Activated T-helper 17 cell treated with anti-CD3 and anti-CD28 coated beads, Interleukin-2, amount 50 U/mL, for 72 hours (primary cell): ENCODE results near the gene EXD3. TPM values are rescaled to one million over a fixed set of nuclear protein-coding genes. Genes with fewer than 3 reads are reported as not detected.
A peak's percentile ranks its signal among the peaks of the same experiment; 100 is the strongest.

Experiments
- ATAC-seq: fragments of 150-1000 bp; cut with Tn5 transposase; replicated peaks from 2 replicates; pipeline ENCODE4 v1.10.0; 2021; ENCODE audit warnings: mild to moderate bottlenecking, moderate library complexity
- H3K27ac Mint-ChIP-seq: one replicate; pipeline ENCODE4 v1.8.0; 2022; ENCODE audit warnings: mixed read lengths
- H3K27me3 Mint-ChIP-seq: one replicate; pipeline ENCODE4 v1.8.0; 2022; ENCODE audit warnings: mixed read lengths
- H3K36me3 Mint-ChIP-seq: one replicate; pipeline ENCODE4 v1.8.0; 2022; ENCODE audit warnings: low read depth, mild to moderate bottlenecking, mixed read lengths
- H3K4me1 Mint-ChIP-seq: one replicate; pipeline ENCODE4 v1.8.0; 2022; ENCODE audit warnings: mixed read lengths
- H3K4me3 Mint-ChIP-seq: one replicate; pipeline ENCODE4 v1.8.0; 2022; ENCODE audit warnings: mild to moderate bottlenecking, mixed read lengths
- H3K9me3 Mint-ChIP-seq: one replicate; pipeline ENCODE4 v1.8.0; 2022; ENCODE audit warnings: mixed read lengths
- total RNA-seq, 2 donors: library from RNA; stranded (reverse); gene quantifications; one replicate each; pipeline ENCODE4 v1.2.3, GENCODE V29; 2022

EXD3 gene
- total RNA-seq, 2 donors from 2014 or later = 8.8 to 10.0 TPM

- Mint-ChIP-seq H3K27ac (peak overlapping the region; percentile 82), H3K36me3 (peaks cover 1% of the 10 kb centered on the region), H3K9me3 (no peaks in the 10 kb centered on the region), H3K4me1 (no peaks in the 10 kb centered on the region), H3K4me3 (peak overlapping the region; percentile 60), H3K27me3 (no peaks in the 10 kb centered on the region)
- ATAC-seq = peak; percentile 81
Measured at GRCh38 chr9:137461663-137462395, 38.9 kb upstream of the EXD3 start.

DNA sequence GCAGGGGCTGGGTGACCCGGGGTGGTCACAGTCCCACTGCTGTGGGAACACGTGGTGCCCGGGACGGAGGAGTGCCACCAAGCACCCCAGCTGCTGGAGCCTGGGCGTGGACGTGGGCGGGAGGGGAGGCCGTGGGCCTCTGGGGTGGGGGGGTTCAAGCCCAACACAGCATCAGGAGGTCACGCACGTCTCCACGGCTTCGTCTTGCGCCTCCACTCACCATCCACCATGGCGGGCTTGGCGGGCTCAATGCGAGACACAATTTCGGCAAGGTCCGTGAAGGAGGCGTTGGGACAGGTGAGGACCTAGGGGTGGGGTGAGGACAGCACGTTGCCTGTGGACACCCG is 38.3 kb upstream of the EXD3 start:
- no peak for ATAC-seq
- H3K27ac Mint-ChIP-seq = no peak overlapping the region

GRCh38 chr9:137460363-137461315 is 37.7 kb upstream of the EXD3 start:
- H3K27me3 Mint-ChIP-seq = no peaks in the 10 kb centered on the region
- peak overlapping the region; percentile 60 for H3K4me3 Mint-ChIP-seq
- H3K36me3 Mint-ChIP-seq = peaks cover 13% of the 10 kb centered on the region
- H3K27ac Mint-ChIP-seq = no peak overlapping the region
- no peak for ATAC-seq
- no peaks in the 10 kb centered on the region for H3K9me3 Mint-ChIP-seq
- H3K4me1 Mint-ChIP-seq = no peaks in the 10 kb centered on the region

More for the DNA sequence above, 38.3 kb upstream of the EXD3 start:
- peaks cover 7% of the 10 kb centered on the region for H3K36me3 Mint-ChIP-seq
- H3K27me3 Mint-ChIP-seq = no peaks in the 10 kb centered on the region
- no peaks in the 10 kb centered on the region for H3K9me3 Mint-ChIP-seq
- H3K4me1 Mint-ChIP-seq = no peaks in the 10 kb centered on the region
- H3K4me3 Mint-ChIP-seq = peak overlapping the region; percentile 60

- no peaks in the 10 kb centered on the region for H3K4me1 Mint-ChIP-seq
- H3K9me3 Mint-ChIP-seq = no peaks in the 10 kb centered on the region
- H3K27ac Mint-ChIP-seq = no peak overlapping the region
- H3K27me3 Mint-ChIP-seq = no peaks in the 10 kb centered on the region
- H3K4me3 Mint-ChIP-seq = peak overlapping the region; percentile 39
- peaks cover 14% of the 10 kb centered on the region for H3K36me3 Mint-ChIP-seq
- no peak for ATAC-seq
Measured at GRCh38 chr9:137459601-137460362, 36.8 kb upstream of the EXD3 start.

- Mint-ChIP-seq H3K9me3 (no peaks in the 10 kb centered on the region), H3K27ac (no peak within 1 kb of the TSS), H3K4me1 (no peaks in the 10 kb centered on the region), H3K4me3 (peak within 1 kb of the TSS; percentile 39), H3K27me3 (no peaks in the 10 kb centered on the region), H3K36me3 (peaks cover 14% of the 10 kb centered on the region)
- peak; percentile 79 for ATAC-seq
Measured at GRCh38 chr9:137459152-137459600, 36.2 kb upstream of the EXD3 start, which contains the start of gene NSMF. Gene NSMF, minus strand, starts transcription at chr9:137459334. Its CDS starts 232 bp downstream, at chr9:137459102.

DNA sequence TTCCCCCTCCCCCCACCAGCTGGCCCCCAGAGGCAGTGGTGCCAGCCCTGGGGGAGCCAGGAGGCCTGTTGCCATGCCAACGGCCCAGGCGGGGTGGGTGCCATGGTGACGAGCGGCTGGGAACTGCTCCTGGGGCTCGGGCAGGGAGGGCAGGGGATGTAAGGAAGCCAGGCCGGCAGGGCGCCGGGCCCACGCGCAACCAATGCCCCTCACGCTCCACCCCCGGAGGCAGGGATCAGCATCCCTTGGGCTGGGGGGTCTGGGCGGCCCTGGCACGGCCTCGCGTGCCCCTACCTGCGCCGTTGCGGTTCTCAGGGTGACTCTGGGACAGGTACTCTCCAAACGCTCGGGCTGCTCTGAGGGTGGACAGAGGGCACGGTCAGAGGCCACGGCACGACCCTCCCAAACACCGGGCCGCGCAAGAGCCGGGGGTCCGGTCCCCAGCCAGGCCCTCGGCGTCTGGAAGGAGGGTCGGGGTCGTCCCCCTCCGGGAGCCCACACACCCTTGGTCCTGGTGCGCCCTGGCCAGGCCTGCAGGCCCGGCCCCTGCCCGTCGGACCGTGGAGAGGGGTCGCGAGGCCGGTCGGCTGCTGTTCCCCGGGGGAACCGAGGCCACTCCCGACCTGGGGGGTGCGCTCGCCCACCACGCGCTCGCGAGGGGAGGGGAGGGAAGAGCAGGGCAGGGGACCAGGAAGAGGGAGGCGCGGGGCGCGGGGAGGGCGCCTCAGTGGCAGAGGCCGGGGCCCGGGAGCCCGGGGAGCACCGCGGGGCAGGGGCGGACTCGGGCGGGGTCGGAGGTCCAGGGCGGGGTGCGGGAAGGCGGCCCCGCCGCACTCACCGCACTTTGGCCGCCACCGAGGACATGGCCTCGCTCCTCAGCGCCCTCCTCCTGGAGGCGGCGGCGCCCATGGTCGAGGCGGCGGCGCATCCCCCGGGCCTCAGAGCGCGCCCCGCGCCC is 35.5 kb upstream of the EXD3 start:
- Mint-ChIP-seq H3K27me3 (no peaks in the 10 kb centered on the region), H3K9me3 (no peaks in the 10 kb centered on the region), H3K27ac (no peak overlapping the region), H3K4me3 (no peak overlapping the region), H3K36me3 (peaks cover 14% of the 10 kb centered on the region), H3K4me1 (no peaks in the 10 kb centered on the region)
- ATAC-seq = peak; percentile 16

DNA sequence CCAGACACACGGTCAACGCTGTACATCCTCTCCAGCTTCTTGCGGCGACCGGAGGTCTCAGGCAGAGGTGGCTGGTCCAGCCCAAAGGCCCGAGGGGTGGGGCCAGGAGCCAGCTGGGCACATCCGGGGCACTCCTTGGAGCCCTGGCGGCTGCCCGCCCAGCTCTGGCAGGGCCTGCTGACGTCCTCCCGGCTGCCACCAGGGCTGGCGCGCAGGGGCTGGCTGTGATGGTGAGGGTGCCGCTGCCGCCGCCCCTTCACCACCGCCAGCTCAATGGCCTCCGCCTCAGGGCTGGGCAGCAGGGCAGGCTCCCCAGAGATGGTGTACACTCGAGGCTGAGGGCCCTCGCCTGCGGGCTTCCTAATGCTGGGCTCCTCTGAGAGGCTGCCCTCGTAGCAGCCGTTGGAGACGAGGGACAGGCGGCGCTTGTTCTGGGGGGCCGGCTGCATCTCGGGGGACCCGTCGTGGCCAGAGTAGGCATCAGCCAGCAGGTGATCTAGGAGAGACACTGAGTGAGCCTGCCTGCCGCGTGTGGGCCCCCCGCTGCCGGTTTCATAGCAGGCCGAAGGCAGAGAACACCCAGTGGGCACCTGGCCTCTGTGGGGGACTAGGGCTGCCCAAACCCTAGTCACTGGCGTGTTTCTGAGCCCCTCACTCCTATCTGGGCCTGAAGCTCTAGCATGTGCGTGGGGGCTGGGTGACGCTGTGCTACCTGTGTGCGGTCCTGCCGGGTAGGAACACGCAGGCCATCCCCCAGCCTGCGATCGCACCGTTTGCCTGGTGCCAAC is 34.6 kb upstream of the EXD3 start:
- H3K27me3 Mint-ChIP-seq = no peaks in the 10 kb centered on the region
- no peaks in the 10 kb centered on the region for H3K9me3 Mint-ChIP-seq
- no peaks in the 10 kb centered on the region for H3K4me1 Mint-ChIP-seq
- H3K36me3 Mint-ChIP-seq = peaks cover 14% of the 10 kb centered on the region
- H3K4me3 Mint-ChIP-seq = peak overlapping the region; percentile 34
- H3K27ac Mint-ChIP-seq = no peak overlapping the region
- ATAC-seq = no peak

- H3K27me3 Mint-ChIP-seq = no peaks in the 10 kb centered on the region
Measured at GRCh38 chr9:137456864-137457405, 34.0 kb upstream of the EXD3 start.

DNA sequence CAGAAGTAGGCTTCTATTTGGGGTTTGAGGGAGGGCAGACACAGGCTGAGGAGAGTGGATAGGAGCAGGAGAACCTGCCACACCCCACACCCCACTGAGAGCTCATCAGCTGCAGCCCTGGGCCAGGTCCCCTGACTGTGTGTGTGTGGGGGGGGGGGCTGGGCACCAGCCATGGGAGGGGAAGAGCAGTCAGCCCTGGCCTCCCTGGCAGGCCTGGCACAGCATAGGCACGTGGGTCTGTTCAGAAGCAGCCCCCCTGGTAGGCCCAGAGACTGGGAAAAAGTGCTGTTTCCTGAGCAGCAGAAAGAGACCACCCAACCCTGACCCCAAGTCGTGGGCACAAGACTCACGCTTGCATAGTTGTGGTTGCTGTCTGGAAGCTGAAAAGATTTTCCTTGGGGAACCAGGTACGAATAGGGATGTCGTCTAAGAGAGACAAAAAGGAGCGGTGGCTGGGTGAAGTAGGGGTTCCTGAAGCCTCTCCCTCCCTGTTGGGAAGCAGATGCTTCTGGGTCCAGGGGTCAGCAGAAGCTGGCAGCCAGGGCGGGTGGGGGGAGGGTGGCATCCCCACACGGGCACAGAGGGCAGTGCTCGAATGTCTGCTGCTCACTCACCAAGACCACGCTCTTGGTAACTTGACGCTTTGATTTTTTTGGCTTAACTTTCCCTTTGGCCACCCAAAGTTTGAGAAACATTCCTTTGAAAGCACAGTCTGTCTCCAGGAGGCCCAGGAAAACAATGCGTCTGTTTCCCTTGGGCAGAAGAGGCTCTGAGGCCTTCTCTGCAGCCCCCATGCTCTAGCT is 33.3 kb upstream of the EXD3 start:
- no peak overlapping the region for H3K27ac Mint-ChIP-seq
- H3K27me3 Mint-ChIP-seq = no peaks in the 10 kb centered on the region
- no peaks in the 10 kb centered on the region for H3K4me1 Mint-ChIP-seq
- H3K36me3 Mint-ChIP-seq = peaks cover 14% of the 10 kb centered on the region
- no peak for ATAC-seq
- no peaks in the 10 kb centered on the region for H3K9me3 Mint-ChIP-seq
- no peak overlapping the region for H3K4me3 Mint-ChIP-seq

More at GRCh38 chr9:137456864-137457405, 34.0 kb upstream of the EXD3 start:
- Mint-ChIP-seq H3K4me1 (no peaks in the 10 kb centered on the region), H3K9me3 (no peaks in the 10 kb centered on the region), H3K27ac (no peak overlapping the region), H3K4me3 (no peak overlapping the region), H3K36me3 (peaks cover 14% of the 10 kb centered on the region)
- no peak for ATAC-seq

- no peak for ATAC-seq
Measured at GRCh38 chr9:137455359-137455991, 32.5 kb upstream of the EXD3 start.

DNA sequence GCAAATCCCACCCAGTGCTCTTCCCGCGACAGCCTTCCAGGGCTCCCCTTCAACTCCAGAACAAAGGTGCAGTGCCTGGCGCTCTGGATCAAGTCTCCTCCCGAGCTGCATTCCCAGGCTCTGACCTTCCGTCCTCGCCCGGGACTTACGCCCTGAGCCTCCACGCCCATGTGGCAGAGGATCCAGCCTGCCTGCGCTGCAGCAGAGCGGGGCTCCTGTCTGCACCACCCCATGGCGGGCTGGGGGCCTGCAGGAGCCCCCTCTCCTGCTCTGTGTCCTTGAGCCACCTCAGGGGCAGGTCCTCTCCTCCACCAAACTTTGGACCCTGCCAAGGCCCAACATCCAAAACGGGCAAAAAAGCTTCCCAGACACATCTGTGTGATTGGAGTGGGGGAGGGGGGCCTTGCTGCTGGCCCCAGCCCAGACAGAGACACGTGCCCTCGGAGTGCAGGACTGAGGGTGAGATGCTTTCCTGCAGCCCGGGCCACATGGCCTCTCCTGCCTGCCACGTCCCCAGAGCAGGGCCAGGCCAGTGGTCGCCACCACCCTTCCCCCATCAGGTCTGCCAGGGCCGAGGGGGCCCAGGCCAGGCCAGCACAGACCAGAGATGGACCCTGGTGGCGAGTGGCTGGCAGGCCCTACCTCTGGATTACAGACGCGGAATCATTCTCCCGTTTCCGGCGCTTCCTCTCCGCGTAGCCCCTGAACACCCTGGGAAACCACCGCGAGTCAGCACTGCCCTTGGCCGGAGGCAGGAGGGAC is 31.8 kb upstream of the EXD3 start:
- H3K36me3 Mint-ChIP-seq = peaks cover 14% of the 10 kb centered on the region
- peak overlapping the region; percentile 30 for H3K4me3 Mint-ChIP-seq
- no peaks in the 10 kb centered on the region for H3K9me3 Mint-ChIP-seq
- H3K27me3 Mint-ChIP-seq = no peaks in the 10 kb centered on the region
- H3K27ac Mint-ChIP-seq = no peak overlapping the region
- H3K4me1 Mint-ChIP-seq = no peaks in the 10 kb centered on the region
- ATAC-seq = no peak

More at GRCh38 chr9:137455359-137455991, 32.5 kb upstream of the EXD3 start:
- Mint-ChIP-seq H3K4me1 (no peaks in the 10 kb centered on the region), H3K36me3 (peaks cover 14% of the 10 kb centered on the region), H3K27me3 (no peaks in the 10 kb centered on the region), H3K4me3 (no peak overlapping the region), H3K27ac (no peak overlapping the region), H3K9me3 (no peaks in the 10 kb centered on the region)
